Body of pancreas (tissue), 4 donors: ENCODE results near the gene ZBTB20. TPM values are rescaled to one million over a fixed set of nuclear protein-coding genes. Genes with fewer than 3 reads are reported as not detected.

ENCODE experiments used
- ATAC-seq: fragments of 150-250 bp; one replicate; pipeline ENCODE4 v1.9.1; 2016
- DNase-seq, 4 donors: peaks; one replicate each; pipeline ENCODE4 v3.0.0-alpha.2; 2019
- H3K27ac ChIP-seq, 4 donors: fragments of 200-600 bp; sonication (generic); 1 replicate in 3 of 4; 2 replicates in 1 of 4; pipeline versions ENCODE4 v1.5.1 to v1.6.1; 2016 to 2019; ENCODE audit warnings: mild to moderate bottlenecking in 1 of 4, mixed read lengths in 1 of 4, moderate library complexity in 1 of 4
- H3K27me3 ChIP-seq, 2 donors: fragments of 200-600 bp; sonication (generic); one replicate each; pipeline ENCODE4 v1.6.0; 2016; ENCODE audit warnings: mild to moderate bottlenecking in 1 of 2
- H3K36me3 ChIP-seq, 2 donors: fragments of 200-600 bp; sonication (generic); replicated peaks in 1 of 2; 2 replicates each; pipeline ENCODE4 v1.5.1; 2016; ENCODE audit warnings: low read depth in 2 of 2; ENCODE audit not compliant: insufficient read depth in 1 of 2
- H3K4me1 ChIP-seq: fragments of 200-600 bp; sonication (generic); one replicate; pipeline ENCODE4 v1.6.0; 2016
- H3K4me3 ChIP-seq, 2 donors: fragments of 200-600 bp; sonication (generic); 1 replicate in 1 of 2; 2 replicates in 1 of 2; pipeline ENCODE4 v1.5.1; 2016 to 2019
- H3K9me3 ChIP-seq, 3 donors: fragments of 200-600 bp; sonication (generic); 1 replicate in 2 of 3; 2 replicates in 1 of 3; pipeline ENCODE4 v1.5.1; 2016
- CTCF ChIP-seq, 7 experiments: fragments of 450-650 bp in 4 of 7; fragments of 200-600 bp in 3 of 7; sonication (generic) in 3 of 7; IDR thresholded peaks; one replicate each; pipeline ENCODE4 v1.5.1; 2016 to 2019; ENCODE audit warnings: antibody characterized with exemption in 7 of 7
- POLR2A ChIP-seq, 3 donors: fragments of 450-650 bp; IDR thresholded peaks; one replicate each; pipeline ENCODE4 v1.6.1; 2016; ENCODE audit warnings: antibody characterized with exemption in 3 of 3, mild to moderate bottlenecking in 2 of 3
- WGBS, 2 donors: methylation state at CpG; one replicate each; pipeline ENCODE4 v1.1.5; 2017; 5-methylcytosine and 5-hydroxymethylcytosine counted together
- intact Hi-C: fragments of 100-400 bp; cut with DNase I; formaldehyde crosslinking; loops from one replicate; pipeline ENCODE4 v1.15.1; 2023
- total RNA-seq, 2 donors: library from RNA; depleted of rRNA; stranded (reverse); fragments of >200 nt; gene quantifications; one replicate each; pipeline ENCODE4 v1.1.0, GENCODE V29; 2016

Gene ZBTB20
- total RNA-seq, 2 donors from 2014 or later: 48.3 to 77.1 TPM

GRCh38 chr3:114329823-114330222 is 817.3 kb downstream of the ZBTB20 start:
- H3K4me3 ChIP-seq: no peak overlapping the region
- H3K27ac ChIP-seq: no peak overlapping the region
- ATAC-seq (no peak), DNase-seq (no peak)
- H3K9me3 ChIP-seq: no peaks in the 10 kb centered on the region
- 94 to 98% methylated on average over 2 of the region's 2 CpGs for WGBS, 2 donors
- intact Hi-C loops: no loop called here
- H3K27me3 ChIP-seq: no peaks in the 10 kb centered on the region
- H3K36me3 ChIP-seq: no peaks in the 10 kb centered on the region
- TF ChIP-seq POLR2A (IDR thresholded peaks at IDR 0.05) (no peak), CTCF (IDR thresholded peaks at IDR 0.05) (no peak)
- H3K4me1 ChIP-seq: no peaks in the 10 kb centered on the region

DNA sequence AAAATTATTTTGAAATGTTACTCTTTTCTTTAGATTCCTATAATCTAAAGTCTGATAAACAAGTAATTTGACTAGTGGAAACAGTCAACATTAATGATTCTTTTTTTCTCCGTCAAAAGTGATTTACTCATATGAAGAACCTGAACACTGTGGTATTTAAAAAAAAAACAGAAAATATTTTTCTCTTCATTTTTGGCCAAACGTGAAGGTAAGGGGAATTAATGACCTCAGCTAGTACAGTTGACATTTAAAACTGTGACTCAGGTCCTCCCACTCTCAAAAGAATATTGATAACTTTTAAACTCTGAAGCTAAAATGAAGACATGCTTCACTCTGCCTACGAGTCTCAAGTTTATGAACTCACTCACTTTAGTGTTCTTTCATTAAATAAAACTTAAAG is 818.7 kb downstream of the ZBTB20 start:
- DNase-seq: no peak
- no peak for ATAC-seq
- intact Hi-C loops: no loop called here
- H3K9me3 ChIP-seq: no peaks in the 10 kb centered on the region
- no peaks in the 10 kb centered on the region for H3K36me3 ChIP-seq
- WGBS, 2 donors: 74 to 87% methylated on average over 3 of the region's 3 CpGs
- TF ChIP-seq POLR2A (IDR thresholded peaks at IDR 0.05) (no peak), CTCF (IDR thresholded peaks at IDR 0.05) (no peak)
- H3K4me1 ChIP-seq: no peaks in the 10 kb centered on the region
- no peak overlapping the region for H3K27ac ChIP-seq
- no peaks in the 10 kb centered on the region for H3K27me3 ChIP-seq
- no peak overlapping the region for H3K4me3 ChIP-seq

DNA sequence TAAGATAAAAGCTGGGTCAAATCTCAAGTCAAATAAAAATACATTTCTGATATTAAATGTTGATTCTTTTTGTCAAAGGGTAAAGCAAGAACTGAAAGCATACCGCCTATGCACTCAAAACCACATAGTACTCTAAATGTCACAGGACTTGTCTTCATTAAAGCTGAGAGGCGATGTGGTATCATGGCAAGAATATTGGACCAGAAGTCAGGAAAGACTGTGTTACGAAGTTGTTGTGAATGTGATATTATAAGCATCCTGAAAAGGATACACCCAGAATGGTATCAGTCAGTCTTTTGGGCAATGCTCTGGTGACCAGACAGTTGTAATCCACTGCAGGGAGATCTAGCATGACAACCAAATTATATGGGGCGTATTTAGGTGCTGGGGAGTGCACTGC is 819.4 kb downstream of the ZBTB20 start:
- no peaks in the 10 kb centered on the region for H3K27me3 ChIP-seq
- H3K4me1 ChIP-seq: no peaks in the 10 kb centered on the region
- no peak for ATAC-seq
- WGBS, 2 donors: 95% methylated on average over 4 of the region's 4 CpGs
- TF ChIP-seq CTCF (IDR thresholded peaks at IDR 0.05) (no peak), POLR2A (IDR thresholded peaks at IDR 0.05) (no peak)
- H3K27ac ChIP-seq: no peak overlapping the region
- no peaks in the 10 kb centered on the region for H3K9me3 ChIP-seq
- intact Hi-C loops: no loop called here
- H3K36me3 ChIP-seq: no peaks in the 10 kb centered on the region
- DNase-seq: no peak
- no peak overlapping the region for H3K4me3 ChIP-seq

DNA sequence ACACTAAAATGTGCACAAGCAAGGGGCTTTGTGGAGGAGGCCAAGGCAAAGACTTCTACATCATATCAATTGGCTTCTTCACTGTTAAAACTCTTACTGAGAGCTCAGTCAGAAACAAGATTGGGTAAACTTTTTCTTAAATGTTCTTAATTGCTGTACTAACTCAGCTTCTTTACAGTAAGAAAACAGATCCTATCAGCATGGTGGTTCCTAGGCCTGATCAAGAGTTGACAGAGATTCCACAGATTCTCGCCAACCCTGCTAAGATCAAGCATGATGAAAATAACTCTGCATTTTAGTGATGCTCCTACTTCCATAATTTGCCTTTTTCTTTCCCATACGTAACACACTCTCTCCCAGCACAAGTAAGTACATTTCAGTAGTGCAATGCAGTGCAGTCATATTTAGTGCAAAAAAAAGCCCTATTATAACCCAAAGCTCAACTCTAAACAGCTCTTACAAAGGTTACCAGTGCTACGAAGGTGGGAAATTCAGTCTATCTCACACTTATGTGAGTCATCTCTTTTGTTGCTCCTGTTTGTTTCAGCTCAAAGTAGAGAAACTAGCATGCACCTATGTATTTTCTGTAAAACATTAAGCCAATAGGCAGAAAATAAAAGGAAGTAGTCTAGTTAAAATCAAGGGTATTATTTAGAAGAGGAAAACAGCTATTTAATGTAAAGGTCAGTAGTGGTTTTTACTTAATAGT is 823.4 kb downstream of the ZBTB20 start:
- TF ChIP-seq CTCF (IDR thresholded peaks at IDR 0.05): no peak
- no peak for TF ChIP-seq POLR2A (IDR thresholded peaks at IDR 0.05)
- DNase-seq: no peak
- WGBS, 2 donors: 84 to 96% methylated on average over 3 of the region's 3 CpGs
- no peak for ATAC-seq
- intact Hi-C loops: no loop called here
- H3K4me3 ChIP-seq: no peak overlapping the region
- H3K27me3 ChIP-seq: no peaks in the 10 kb centered on the region
- H3K4me1 ChIP-seq: no peaks in the 10 kb centered on the region
- no peaks in the 10 kb centered on the region for H3K36me3 ChIP-seq
- H3K9me3 ChIP-seq: no peaks in the 10 kb centered on the region
- H3K27ac ChIP-seq: no peak overlapping the region

DNA sequence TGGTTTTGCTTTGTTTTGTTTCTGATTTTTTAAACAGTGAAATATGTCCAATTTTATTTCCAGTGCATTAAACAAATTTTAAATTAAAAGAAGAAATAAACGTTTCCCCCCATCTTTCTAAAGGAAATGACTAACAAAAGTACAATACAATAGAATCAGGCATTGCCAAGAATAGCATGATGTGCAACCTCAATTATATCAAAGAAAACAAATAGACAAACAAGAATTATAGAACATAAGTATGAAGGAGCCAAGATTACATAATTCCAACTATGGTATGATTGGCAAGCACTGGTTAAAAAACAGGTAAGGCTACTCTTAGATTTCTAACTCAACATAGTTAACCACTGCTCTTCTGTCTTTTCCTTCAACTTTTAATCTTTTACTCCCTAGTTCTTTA is 826.8 kb downstream of the ZBTB20 start:
- WGBS, 2 donors: 72 to 77% methylated on average over 1 of the region's 1 CpG
- TF ChIP-seq POLR2A (IDR thresholded peaks at IDR 0.05) (no peak), CTCF (IDR thresholded peaks at IDR 0.05) (no peak)

More for the DNA sequence above, 826.8 kb downstream of the ZBTB20 start:
- H3K27ac ChIP-seq: no peak overlapping the region
- H3K27me3 ChIP-seq: no peaks in the 10 kb centered on the region
- no peaks in the 10 kb centered on the region for H3K36me3 ChIP-seq
- no peak for ATAC-seq
- no peak for DNase-seq
- intact Hi-C loops: no loop called here
- no peak overlapping the region for H3K4me3 ChIP-seq
- H3K9me3 ChIP-seq: no peaks in the 10 kb centered on the region
- H3K4me1 ChIP-seq: no peaks in the 10 kb centered on the region
